Testis (tissue), 2 donors: Measurements from ENCODE around the gene CFDP1.

Source experiments
- CTCF ChIP-seq, 3 experiments: fragments of 450-650 bp in 2 of 3; fragments of 200-600 bp in 1 of 3; sonication (generic) in 1 of 3; IDR thresholded peaks; one replicate each; pipeline ENCODE4 v1.5.1; 2016 to 2019; ENCODE audit warnings: antibody characterized with exemption in 3 of 3, mild to moderate bottlenecking in 2 of 3, moderate library complexity in 1 of 3
- POLR2A ChIP-seq: fragments of 450-650 bp; IDR thresholded peaks from one replicate; pipeline ENCODE4 v1.6.1; 2017; ENCODE audit warnings: antibody characterized with exemption, mild to moderate bottlenecking, moderate library complexity

- TF ChIP-seq CTCF (IDR thresholded peaks at IDR 0.05) (no peak), POLR2A (no peak)
Measured at GRCh38 chr16:75266738-75267630, 166.3 kb downstream of the CFDP1 start.
